GM20431 (cell line): ENCODE results near the gene TULP1.
"Not testable (repeated sequence)": the region's sequence is repeated elsewhere in the genome, so short reads cannot be mapped to it uniquely, and the experiment has no call there.

Experiments
- in situ Hi-C: fragments of 300-500 bp; cut with MseI, MboI; formaldehyde crosslinking; loops from one replicate; pipeline ENCODE4 v1.15.0; 2020; ENCODE audit warnings: low sequenced_read_pairs; ENCODE audit not compliant: unreplicated experiment

The TULP1 gene

DNA sequence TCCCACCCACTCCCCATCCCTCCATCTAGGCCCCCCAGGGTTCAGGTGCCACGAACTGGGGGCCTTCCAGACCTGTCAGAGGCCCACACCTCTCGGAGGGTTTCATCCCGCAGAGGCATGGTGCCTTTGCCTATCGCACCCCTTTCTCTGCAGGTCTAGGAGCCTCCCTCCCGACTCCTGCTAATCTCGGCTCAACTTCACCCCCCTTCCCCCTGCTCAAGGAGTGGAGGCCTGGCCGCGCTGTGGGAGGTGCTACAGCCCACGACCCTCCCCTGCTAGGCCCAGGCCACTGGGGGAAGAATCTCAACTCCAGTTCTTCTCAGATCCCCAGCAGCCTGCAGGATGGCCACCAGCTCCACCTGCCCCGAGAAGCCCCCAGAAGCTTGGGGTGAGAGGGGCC is at the start of gene TULP1:
Gene TULP1 (minus strand): TSS at position 157 of the 400 bp plus-strand sequence. CDS start 38 bp downstream, at position 119.
- in situ Hi-C loops: no loop called here

DNA sequence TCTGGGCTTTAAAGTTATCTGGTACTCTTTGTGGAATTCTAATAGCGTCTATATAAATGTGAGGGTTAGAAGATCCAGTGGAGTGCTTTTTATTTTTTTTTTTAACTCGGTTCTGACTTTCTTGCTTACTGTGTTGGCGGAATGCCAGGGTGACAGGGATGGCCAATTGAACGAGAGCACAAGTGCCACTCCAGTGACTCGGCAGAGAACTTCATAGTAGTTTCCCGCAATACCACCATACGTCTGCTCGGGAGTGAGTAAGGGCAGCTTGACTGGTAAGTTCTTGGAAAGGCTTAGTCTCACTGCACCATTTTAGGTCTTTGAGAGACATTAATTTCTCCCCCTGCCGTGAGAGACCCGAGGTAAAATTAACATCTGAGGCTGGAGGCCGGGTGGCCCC is 49.4 kb upstream of the TULP1 start:
- in situ Hi-C loops: no loop called here

DNA sequence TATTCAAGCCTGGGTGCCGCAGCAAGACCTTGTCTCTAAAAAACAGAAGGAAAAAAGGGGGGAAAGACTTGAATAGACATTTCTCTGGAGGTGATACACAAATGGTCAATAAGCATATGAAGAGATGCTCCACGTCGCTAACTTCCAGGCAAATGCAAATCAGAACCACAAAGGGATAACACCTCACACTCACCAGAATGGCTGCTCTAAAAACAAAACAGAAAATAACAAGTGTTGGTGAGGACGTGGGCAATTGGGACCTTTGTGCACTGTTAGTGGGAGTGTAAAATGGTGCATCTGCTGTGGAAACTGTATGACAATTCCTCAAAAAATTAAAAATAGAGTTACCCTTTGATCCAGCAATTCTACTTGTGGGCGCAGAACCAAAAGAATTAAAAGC is 48.4 kb upstream of the TULP1 start:
- in situ Hi-C loops: no loop called here

DNA sequence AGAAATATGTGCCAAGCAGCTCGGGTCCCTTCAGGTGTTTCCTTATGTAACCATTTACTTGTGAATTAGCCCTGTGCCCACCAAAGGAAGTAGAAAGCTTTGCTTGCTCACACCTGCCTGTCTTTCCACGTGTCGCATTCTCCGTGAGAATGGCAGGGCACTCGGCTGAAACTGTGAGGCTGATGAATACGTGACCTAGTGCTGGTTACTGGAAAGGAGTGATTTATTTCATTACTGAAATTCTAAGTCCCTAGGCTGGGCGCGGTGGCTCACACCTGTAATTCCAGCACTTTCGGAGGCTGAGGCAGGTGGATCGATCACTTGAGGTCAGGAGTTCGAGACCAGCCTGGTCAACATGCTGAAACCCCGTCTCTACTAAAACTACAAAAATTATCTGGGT is 45.9 kb upstream of the TULP1 start:
- in situ Hi-C loops: no loop called here

DNA sequence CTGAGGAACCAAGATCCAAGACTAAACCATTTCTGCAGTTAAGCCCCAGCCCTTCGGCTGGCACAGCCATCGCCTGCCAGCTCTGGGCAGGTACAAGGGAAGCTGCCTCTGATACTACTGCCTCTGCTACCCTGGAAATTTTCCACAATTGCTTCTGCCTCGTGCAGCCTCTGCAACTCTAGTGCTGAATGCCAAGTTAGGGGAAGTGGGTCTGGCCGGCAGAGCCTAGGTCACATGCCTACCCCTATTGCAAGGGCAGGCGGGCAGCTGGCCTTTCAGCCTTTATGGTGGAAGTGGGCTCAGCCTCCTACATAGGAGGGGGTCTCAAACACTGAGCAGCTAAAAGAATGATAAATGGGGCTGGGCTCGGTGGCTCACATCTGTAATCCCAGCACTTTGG is 44.5 kb upstream of the TULP1 start:
- in situ Hi-C loops: no loop called here

DNA sequence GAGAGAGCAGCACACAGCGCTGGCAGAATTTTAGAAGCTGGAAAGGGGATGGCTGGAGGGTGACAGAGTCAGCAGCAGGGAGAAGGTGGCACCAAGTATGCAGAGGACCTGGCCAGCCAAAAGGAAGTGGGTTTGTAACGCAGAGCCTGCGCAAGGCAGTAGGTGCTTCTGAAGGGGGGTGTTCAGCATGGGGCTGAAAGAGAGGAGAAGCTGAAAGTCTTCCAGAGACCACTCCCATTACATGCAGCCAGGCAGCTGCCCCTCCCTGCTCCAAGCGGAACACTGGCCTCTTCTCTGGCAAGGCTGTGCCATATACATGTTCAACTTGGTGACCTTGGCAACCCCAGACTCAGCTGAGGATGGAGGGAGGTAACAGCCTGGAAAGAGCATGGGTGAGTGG is 42.1 kb upstream of the TULP1 start:
- in situ Hi-C loops: no loop called here

DNA sequence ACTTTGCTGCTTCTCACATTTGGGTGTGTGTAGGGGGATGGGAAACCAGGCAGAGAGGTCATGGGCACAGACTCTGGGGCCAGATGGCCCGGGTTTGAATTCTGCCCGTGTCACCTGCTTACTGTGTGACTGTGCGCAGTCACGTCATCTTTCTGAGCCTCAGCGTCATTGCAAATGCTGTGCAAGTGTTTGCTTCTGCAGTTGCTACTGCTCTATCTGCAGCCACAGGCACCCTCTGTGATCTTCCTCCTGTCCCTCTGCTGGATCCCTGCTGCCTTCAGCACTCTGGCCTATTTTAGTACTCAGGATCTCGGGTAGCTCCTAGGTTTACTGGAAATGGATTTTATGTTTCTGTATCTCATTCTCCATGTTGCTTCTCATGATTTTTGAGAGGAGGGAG is 40.6 kb upstream of the TULP1 start:
- in situ Hi-C loops: no loop called here

DNA sequence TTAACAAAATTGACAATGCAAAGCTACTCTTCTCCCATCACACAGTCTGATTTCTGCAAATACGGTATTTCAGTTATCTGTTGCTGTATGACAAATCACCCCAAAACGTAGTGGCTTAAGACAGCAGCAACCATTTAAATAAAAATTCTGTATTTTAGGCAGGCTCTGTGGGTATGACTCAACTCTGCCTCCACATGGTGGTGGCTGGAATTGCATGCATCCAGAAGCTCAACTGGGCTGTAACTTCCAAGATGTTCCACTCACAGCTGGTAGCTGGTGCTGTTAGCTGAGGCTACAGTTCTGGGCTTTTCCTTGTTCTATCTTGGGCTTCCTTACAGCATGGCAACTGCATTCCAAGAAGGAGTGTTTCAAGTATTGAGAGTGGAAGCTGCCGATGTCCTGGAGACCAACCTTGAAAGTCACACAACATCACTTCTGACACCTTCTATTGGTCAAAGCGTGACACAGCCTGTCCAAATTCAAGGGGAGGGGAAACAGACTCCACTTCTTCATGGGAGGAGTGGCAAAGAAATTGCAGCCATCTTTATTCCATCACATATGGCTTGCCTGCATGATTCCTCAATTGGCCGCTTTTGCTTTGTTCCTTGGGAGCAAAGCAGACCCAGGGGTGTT is 39.7 kb upstream of the TULP1 start:
- in situ Hi-C loops: no loop called here

DNA sequence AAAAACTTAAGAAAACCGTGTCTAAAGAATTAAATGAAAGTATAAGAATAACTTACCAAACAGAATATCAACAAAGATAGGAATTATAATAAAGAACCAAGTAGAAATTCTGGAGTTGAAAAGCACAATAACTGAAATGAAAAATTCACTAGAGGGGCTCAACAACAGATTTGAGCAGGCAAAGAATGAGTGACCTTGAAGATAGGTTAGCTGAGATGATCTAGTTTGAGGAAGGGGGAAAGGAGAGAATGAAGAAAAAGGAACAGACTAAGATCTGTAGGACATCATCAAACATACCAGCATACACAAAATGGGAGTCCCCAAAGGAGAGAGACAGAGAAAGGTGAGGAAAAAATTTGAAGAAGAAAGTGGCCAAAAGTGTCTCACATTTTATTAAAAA is 37.7 kb upstream of the TULP1 start:
- in situ Hi-C loops: no loop called here

DNA sequence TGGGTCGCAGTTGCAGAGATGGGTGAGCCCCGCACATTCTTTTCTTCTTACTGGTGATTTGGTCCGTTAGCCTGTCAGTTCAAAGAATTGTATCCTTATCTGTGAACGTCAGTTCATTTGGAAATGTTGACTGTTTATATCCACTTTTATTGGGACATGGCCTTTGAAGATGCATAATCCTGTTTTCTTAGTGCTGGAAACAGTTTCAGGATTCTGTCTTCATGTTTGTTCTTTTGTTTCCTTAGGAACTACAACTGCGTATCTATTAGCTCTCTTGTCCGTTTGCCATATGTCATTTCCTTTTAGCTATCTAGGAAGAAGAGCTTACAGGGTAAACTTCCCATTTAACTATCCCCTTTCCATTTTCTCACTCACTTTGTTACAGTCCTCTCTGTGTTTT is 35.0 kb upstream of the TULP1 start:
- in situ Hi-C loops: no loop called here

DNA sequence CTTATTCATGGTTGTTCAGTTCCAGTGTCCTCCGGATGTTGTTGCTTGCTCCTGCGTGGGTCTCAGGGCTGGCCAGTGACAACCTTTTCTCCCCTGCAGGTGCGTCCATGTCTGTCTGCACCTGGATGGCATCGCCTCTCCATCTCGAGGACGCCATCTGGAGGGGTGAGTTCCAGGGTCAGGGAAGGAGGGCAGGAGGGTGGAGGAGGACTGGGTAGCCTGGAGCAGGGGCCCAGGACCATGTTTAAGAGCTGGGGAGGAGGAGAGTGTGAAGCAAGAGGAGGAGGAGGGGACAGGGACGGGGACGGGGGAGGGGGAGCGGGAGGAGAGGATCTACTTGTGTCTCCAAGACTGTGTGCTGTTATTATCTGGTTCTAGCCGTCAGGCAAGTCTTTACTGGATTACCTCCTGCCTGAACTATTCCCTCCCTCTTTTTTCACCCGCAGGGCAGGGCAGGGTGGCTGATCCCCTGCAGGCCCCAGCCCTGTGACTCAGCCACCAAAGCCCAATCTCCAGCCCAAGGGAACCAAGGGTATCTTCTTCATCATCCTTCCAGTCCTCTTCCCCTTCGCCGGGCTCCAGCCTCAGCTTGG is 32.2 kb upstream of the TULP1 start:
- in situ Hi-C loops: no loop called here

DNA sequence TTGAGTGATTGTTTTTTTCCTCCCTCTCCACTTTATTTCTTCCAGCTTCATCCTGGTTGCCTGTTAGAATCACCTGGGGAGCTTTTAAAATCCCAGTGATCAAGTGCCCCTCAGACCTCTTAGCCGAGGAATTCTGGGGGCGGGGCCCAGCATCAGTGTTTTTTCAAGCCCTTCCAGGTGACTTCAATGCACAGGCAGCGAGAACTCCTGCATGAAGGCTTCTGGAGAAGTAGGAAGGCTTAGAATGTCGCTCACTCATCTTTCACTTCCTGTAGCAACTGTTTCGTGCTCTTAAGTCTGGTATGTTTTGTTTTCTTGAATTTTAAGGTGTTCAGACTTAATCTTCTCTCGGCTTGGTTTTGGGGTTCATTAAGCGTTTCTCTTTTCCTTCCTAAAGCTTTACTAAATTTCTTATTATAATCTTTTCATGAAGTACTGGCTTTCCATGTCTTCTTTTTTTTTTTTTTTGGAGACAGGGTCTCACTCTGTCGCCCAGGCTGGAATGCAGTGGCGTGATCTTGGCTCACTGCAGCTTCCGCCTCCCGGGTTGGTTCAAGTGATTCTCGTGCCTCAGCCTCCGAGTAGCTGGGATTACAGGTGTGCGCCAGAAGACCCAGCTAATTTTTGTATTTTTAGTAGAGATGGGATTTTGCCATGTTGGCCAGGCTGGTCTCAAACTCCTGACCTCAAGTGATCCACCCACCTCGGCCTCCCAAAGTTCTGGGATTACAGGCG is 30.9 kb upstream of the TULP1 start:
- in situ Hi-C loops: no loop called here

DNA sequence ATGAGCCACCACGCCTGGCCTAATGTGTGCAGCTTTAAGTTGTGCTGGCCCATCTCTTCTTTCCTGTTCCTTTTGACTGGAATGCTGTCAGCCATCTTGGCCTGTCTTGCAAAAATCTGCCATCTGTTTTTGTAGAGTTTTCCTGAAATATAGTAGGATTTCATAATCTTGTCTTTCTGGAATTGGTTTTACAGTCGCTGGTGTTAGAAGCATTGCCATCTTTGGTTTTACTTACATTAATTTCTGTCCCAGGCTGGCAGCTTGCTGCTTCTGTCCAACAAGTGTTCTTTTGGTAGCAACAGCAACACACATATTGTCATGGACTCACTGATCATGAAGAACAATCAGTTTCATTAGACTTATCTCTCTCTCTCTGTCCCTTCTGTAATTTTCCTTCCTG is 29.1 kb upstream of the TULP1 start:
- in situ Hi-C loops: no loop called here

DNA sequence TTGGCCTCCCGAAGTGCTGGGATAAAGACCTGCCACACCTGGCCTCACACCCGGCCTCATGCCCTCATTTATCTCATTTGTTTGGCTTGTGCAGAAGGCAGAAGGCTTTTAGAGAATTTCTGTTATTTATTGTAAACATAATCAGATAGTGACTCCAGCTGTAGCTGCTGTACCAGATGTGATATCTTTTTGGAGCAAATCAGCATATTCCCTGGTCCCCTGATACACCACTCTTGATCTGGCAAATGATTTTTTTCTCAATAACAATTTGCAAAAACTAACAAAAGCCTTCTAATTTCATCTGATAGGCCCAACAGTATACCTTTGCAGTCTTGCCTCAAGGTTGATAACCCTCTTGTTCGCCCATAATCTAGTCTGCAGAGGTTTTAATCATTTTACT is 26.5 kb upstream of the TULP1 start:
- in situ Hi-C loops: no loop called here

DNA sequence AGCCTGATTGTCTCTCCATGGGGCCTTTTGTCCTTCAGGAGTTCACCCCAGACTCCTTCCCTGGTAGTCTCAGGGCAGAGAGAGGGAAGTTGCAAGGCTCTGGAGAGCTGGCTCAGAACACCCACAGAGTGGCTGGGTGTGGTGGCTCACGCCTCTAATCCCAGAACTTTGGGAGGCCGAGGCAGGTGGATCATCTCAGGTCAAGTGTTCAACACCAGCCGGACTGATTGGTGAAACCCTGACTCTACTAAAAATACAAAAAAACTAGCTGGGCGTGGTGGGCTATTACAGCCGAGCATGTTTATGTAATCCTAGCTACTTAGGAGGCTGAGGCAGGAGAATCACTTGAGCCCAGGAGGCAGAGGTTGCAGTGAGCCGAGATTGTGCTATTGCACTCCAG is 23.2 kb upstream of the TULP1 start:
- in situ Hi-C loops: not testable (repeated sequence)

DNA sequence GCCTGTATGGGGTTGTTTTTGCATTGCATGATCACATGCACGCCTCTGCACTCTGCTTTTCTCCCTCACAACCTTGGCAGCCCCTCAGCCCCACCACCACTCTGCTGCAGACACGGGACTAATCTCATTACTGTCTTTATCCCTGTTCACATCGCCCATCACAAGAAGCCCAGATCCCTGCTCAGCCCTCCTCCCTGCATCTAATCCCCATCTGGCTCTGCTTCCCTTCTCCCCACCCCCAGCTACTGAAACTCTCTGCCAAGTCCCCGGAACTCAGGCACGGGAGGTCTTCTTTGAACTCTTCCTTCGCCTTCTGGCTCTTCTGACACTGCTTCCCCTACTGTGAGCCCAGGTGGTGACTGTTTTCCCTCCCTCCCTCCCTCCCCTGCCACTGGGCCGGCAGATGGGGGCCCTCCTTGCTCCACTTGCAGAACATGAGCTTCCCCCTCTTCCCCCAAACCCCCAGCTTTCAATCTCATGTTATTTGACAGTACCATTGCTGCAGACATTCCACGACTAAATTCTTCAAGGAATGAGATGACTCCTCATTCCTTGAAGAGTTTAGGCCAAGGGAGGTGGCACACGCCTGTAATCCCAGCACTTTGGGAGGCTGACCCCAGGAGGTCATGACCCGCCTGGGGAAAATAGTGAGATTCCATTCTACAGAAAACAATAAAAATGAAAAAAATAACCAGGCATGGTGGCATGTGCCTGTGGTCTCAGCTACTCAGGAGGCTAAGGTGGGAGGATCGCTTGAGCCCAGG is 21.9 kb upstream of the TULP1 start:
- in situ Hi-C loops: no loop called here

DNA sequence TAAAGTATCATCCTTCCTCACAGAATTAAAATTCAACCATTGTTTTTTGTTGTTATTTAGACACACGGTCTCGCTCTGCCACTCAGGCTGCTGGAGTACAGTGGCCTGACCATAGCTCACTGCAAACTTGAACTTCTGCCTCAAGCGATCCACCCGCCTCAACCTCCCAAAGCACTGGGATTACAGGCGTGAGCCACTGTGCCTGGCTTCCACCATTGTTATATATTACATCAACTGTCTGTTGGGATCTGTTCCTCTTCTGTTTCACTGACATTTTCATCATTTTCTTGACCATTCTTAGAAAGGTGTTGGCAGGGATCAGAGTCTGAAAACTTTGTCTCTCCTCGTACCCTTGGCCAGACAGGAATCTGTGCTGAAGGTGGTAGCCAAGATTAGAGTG is 21.3 kb upstream of the TULP1 start:
- in situ Hi-C loops: no loop called here

DNA sequence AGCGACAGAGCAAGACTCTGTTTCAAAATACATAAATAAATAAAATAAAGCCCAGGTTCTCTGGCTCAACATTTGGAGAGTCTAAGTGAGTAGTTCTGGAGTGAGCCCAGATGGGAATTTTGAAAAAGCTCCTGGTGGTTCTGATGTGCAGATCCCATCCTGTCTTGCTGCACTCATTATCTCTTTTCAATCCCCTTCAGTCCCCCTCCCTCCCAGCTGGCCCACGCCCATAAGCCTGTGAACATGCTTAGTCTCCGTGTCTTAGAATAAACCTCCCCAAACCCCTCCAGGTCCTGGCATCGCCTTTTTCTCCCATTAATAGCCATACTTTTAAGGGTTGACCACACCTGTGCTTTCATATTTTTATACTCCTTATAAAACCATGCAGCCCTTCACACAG is 19.4 kb upstream of the TULP1 start:
- in situ Hi-C loops: no loop called here

DNA sequence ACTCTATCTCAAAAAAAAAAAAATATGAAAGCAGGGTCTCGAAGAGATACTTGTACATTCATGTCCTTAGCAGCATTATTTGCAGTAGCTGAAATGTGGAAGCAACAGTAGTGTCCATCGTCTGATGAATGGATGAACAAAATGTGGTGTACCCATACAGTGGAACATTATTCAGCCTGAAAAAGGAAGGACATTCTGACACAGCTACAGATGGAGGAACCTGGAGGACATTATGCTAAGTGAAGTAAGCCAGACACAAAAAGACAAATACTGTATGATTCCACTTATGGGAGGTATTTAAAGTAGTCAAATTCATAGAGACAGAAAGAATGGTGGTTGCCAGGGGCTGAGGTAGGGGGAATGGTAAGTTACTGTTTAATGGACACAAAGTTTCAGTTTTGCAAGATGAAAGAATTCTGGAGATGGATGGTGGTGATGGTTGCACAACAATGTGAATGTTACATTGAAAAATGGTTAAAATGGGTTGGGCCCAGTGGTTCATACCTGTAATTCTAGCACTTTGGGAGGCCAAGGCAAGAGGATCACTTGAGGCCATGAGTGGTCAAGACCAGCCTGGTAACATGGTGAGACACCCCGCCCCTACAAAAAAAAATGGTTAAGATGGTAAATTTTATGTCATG is 11.8 kb upstream of the TULP1 start:
- in situ Hi-C loops: no loop called here
